Cerebellar cortex (tissue), 1 donor: ENCODE results near the gene TTLL8.

Experiments used
- DNase-seq: peaks from one replicate; pipeline ENCODE4 v3.0.0-alpha.2; 2015; ENCODE audit warnings: low spot score

TTLL8 gene

GRCh38 chr22:50018608-50019285 is 39.4 kb downstream of the TTLL8 start:
- no peak for DNase-seq

- no peak for DNase-seq
Observed at GRCh38 chr22:50017701-50018224, 40.3 kb downstream of the TTLL8 start.

GRCh38 chr22:50016988-50017700 is 41.0 kb downstream of the TTLL8 start:
- no peak for DNase-seq

- DNase-seq: no peak
Observed at GRCh38 chr22:50016308-50016987, 41.6 kb downstream of the TTLL8 start.

DNA sequence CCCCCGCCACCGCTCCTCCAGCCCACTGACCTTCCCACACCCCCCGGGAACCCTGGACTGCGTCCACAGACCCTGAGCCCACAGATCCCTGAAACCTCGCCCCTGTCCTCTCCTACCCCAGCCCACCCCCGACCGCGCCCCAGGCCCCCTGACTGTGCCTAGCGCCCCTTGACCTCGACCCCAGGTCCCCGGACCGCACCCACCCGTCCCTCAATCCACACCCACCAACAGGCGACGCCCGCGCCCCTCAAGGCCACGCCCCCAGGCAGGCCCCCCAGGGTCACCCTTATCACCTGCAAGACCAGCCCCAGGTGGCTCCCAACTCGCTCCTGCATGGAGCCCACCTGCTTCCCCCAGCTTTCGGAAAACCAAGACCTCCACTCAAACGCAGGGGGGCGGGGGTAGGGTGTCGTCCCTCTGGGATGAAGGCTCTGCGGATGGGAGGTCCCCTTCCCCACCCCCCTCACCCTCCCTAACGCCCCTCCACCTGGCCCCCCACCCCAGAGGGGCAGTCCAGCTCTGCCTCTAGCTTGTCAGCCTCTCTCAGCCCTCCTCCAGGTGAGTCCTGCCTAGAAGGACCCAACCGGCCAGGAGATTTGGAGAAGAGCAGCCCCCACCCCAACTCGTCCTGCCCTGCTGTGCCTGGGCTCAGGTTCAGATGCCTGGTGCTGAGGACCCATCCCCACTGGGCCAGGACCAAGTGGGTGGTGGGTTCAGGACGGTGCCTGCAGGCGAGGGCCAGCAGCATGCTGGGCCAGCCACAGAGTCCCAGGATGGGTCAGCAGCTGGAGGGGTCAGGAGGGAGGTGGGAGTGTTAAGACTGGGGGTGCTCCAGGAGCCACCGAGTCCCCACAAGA is 42.4 kb downstream of the TTLL8 start:
- DNase-seq: no peak

GRCh38 chr22:50014655-50015401 is 43.3 kb downstream of the TTLL8 start:
- DNase-seq: no peak

DNA sequence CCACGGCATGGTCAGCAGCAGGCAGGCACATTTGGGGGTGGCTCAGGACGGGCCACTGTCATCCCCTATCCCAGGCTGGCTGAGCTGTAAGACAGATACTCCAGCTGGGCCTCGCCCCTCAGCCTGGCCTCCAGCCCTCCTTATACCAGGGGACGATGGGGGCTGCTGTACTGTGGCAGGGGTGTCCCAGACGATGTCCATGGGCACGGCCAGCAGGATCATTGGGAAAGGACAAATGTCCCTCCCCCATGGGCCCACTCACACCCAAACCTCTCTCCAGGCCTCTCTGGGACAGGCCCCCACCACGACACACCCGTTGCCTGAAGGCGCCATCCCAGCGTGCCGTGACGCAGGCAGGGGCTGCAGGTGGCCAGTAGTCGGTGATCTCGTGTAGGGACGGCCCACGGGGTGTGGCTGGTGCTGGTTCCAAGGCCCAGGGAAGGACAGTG is 44.0 kb downstream of the TTLL8 start:
- no peak for DNase-seq

DNA sequence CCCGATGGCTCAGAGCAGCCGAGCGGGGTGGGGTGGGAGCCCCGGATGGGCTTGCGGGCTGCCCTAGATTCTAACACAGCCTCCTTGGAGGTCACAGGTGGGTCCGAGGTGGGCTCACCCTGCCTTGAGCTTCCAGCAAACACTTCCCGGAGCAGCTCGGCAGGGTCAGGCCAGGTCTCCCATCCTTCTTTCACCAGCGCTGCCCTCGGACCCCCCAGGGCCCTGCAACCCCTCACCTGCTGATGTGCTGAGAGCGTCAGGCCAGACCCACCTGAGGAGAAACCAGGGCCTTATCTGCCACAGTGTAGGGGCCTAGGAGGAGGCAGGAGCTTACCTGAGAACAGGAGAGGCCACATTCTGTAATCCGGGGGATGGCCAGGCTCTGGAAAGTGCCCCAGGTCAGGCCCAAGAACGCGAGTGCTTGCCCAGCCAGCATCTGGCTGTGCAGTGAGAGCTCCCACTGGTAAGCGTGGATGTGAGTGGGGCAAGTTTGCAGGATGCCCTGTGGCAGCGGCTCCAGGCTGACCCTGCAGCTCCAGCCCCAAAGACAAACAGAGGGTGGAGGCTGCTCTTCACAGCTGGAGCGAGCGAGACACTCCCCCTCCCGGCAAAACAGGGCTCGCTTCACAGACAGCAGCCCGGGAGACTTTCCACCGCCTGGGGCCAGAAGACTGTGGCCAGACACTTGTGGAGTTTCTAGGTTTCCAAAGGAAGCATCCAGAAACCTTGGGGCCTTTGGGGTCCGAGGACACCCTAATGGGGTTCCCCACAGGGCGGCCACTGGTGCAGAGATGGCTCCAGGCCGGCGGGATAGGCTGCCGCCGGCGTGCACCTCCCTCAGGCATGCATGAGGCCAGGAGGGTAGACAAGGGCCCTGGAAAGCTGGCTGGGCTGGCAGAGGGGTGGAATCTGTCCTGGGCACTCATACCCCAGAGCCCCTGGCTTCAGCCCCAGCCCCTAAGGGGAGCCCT is 45.6 kb downstream of the TTLL8 start, which contains the start of gene IL17REL:
TSS of gene IL17REL (minus strand) at position 555 of the 971 bp plus-strand sequence. CDS start at position 436, 119 bp downstream.
- no peak for DNase-seq

- DNase-seq: no peak
Observed at GRCh38 chr22:50011447-50012210, 46.5 kb downstream of the TTLL8 start.

- no peak for DNase-seq
Observed at GRCh38 chr22:50010676-50011446, 47.2 kb downstream of the TTLL8 start.

- DNase-seq: no peak
Observed at GRCh38 chr22:50009765-50010675, 48.1 kb downstream of the TTLL8 start.

DNA sequence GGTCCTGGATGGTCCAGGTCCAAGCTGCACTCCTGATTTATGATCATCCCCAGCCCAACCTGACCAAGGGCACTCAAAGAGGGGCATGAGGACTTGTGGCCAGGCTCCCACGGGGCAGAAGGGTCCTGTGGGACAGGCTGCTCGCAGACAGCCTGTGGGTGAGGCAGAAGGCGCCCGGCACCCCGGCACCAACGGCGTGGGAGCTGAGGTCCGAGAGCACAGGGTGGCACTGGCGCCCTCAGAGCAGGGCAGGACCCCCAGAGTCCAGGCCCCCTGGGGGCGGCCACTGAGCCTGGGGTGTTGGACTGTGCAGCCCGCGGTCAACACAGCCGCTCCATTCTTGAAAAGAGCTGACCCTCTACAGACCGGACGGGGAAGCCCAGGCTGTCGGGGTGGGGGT is 48.8 kb downstream of the TTLL8 start:
- no peak for DNase-seq

DNA sequence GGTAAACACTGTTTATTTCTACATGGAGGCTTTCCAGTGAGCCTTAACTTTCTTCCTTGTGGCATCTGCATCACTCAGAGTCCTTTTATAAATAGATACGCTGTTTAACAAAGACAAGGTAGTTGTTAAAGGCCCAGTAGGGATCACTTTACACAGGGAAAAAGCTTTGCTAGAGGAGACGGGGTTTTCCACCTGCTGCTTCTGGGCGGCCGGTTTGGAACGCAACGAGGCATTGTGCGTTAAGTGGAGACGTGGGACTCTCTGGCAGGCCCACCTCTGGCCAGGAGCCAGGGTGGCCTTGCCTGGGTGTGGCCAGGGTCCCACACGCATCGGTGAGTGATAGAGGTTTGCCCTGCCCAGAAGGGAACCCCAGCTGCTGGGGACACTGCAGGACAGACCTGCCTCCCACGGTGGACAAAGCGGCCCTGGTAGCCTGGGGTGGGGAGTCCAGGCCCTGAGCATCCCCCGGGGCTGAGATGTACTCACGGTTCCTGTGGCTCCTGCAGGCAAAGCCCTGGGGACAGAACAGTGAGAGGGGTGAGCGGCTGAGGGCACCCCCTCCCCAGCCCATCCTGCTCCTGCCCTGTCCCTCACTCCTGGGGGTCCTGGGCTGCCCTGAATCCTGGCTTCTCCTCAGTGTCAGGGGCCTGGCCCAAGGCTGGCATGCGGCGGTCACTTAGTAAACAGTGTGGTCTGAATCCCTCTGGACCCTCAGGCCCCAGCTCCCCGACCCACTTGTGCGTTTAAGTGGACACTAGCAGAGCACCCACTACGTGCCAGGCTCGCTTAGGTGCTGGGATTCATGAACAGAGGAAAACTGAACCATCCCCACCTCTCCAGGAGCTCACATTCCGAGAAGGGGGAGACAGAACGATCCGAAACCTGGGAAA is 49.7 kb downstream of the TTLL8 start:
- no peak for DNase-seq

DNA sequence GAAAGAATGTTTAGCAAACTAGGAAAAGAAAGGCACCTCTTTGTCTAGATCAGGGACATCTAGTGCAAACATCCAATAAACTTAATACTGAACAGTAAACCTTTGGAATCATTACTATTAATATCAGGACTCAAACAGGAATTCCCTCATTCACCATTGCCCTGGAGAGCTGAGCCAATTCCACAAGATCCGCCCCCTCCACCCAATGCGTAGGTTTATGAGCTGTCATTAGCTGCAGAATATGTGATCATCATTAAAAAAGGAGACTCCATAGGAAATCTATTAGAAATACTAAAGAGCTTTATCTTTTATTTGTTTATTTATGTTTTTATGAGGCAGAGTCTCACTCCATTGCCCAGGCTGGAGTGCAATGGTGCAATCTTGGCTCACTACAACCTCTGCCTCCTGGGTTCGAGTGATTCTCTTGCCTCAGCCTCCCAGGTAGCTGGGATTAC is 51.0 kb downstream of the TTLL8 start:
- DNase-seq: no peak

- DNase-seq: no peak
Observed at GRCh38 chr22:50004918-50005317, 53.2 kb downstream of the TTLL8 start.

GRCh38 chr22:50002791-50003190 is 55.3 kb downstream of the TTLL8 start:
- DNase-seq: no peak
